Natural killer cell (primary cell): ENCODE data around the gene RAB44. TPM values are rescaled to one million over a fixed set of nuclear protein-coding genes. Genes with fewer than 3 reads are reported as not detected.

ENCODE experiments used
- ATAC-seq, 3 donors: fragments of 150-1000 bp in 2 of 3; fragments of 200-7000 bp in 1 of 3; cut with Tn5 transposase; 1 replicate in 1 of 3; 2 replicates in 2 of 3; pipeline ENCODE4 v1.10.0; 2021; ENCODE audit warnings: mild to moderate bottlenecking in 2 of 3, moderate library complexity in 2 of 3
- DNase-seq, 2 donors: peaks; one replicate each; pipeline versions ENCODE4 v3.0.0 to v3.0.0-alpha.2; 2013 to 2021; ENCODE audit warnings: mixed read lengths in 1 of 2
- H3K27ac ChIP-seq: one replicate; pipeline ENCODE4 v1.5.1; 2013; ENCODE audit warnings: mild to moderate bottlenecking, low read length
- H3K27me3 ChIP-seq: one replicate; pipeline ENCODE4 v1.6.1; 2013; ENCODE audit warnings: low read length; ENCODE audit not compliant: control insufficient read depth, insufficient read depth
- H3K36me3 ChIP-seq: one replicate; pipeline ENCODE4 v1.6.1; 2013; ENCODE audit warnings: low read length; ENCODE audit not compliant: control insufficient read depth, insufficient read depth
- H3K4me1 ChIP-seq: one replicate; pipeline ENCODE4 v1.6.1; 2013; ENCODE audit warnings: low read length; ENCODE audit not compliant: control insufficient read depth, insufficient read depth
- H3K4me3 ChIP-seq: one replicate; pipeline ENCODE4 v1.5.1; 2013; ENCODE audit warnings: low read length
- H3K9me3 ChIP-seq: one replicate; pipeline ENCODE4 v1.6.1; 2013; ENCODE audit warnings: low read length; ENCODE audit not compliant: control insufficient read depth, insufficient read depth
- H3K27ac Mint-ChIP-seq, 2 donors: one replicate each; pipeline ENCODE4 v1.8.0; 2022; ENCODE audit warnings: mild to moderate bottlenecking in 2 of 2, mixed read lengths in 2 of 2, moderate library complexity in 1 of 2
- H3K27me3 Mint-ChIP-seq, 2 donors: one replicate each; pipeline ENCODE4 v1.8.0; 2022; ENCODE audit warnings: low read depth in 2 of 2, mixed read lengths in 2 of 2
- H3K36me3 Mint-ChIP-seq: one replicate; pipeline ENCODE4 v1.8.0; 2022; ENCODE audit warnings: mixed read lengths
- H3K4me1 Mint-ChIP-seq, 2 donors: one replicate each; pipeline ENCODE4 v1.8.0; 2022; ENCODE audit warnings: mixed read lengths in 2 of 2
- H3K4me3 Mint-ChIP-seq: one replicate; pipeline ENCODE4 v1.8.0; 2022; ENCODE audit warnings: mild to moderate bottlenecking, moderate library complexity, mixed read lengths
- H3K9me3 Mint-ChIP-seq, 2 donors: one replicate each; pipeline ENCODE4 v1.8.0; 2022; ENCODE audit warnings: mixed read lengths in 2 of 2
- CTCF ChIP-seq: fragments of 200-600 bp; IDR thresholded peaks from one replicate; pipeline ENCODE4 v1.8.0; 2022; ENCODE audit warnings: antibody characterized with exemption
- WGBS: methylation state at CpG from one replicate; pipeline ENCODE4 v1.1.7; 2013; ENCODE audit warnings: missing lambda C conversion rate; ENCODE audit not compliant: insufficient coverage; 5-methylcytosine and 5-hydroxymethylcytosine counted together
- intact Hi-C: fragments of 100-400 bp; cut with micrococcal nuclease; formaldehyde crosslinking; loops from one replicate; pipeline ENCODE4 v1.14.2; 2022
- total RNA-seq, 4 donors: library from RNA; stranded (reverse); fragments of 120-200 nt in 1 of 4; gene quantifications; one replicate each; pipeline versions ENCODE4 v1.2.3 to v1.2.4, GENCODE V29; 2013 to 2022

Gene RAB44
- total RNA-seq, 3 donors from 2014 or later (not counting 1 experiment from before 2014, with no cell fraction given), result 0.09 to 12.9 (median 0.70) TPM

- TF ChIP-seq CTCF, result no peak
- H3K27ac Mint-ChIP-seq, result no peak overlapping the region
- intact Hi-C loops, result no loop called here
- DNase-seq, result no peak
- Histone ChIP-seq H3K27ac (no peak overlapping the region), H3K9me3 (no peaks in the 10 kb centered on the region), H3K4me3 (no peak overlapping the region), H3K36me3 (no peaks in the 10 kb centered on the region), H3K27me3 (peaks cover 2% of the 10 kb centered on the region), H3K4me1 (peaks cover 30% of the 10 kb centered on the region)
- no peaks in the 10 kb centered on the region for H3K9me3 Mint-ChIP-seq
- no peak for ATAC-seq
- no peak overlapping the region for H3K4me3 Mint-ChIP-seq
- H3K36me3 Mint-ChIP-seq, result no peaks in the 10 kb centered on the region
- H3K4me1 Mint-ChIP-seq, result peaks cover 5 to 48% of the 10 kb centered on the region in 2 donors
- 69% methylated on average over 5 of the region's 5 CpGs for WGBS
- H3K27me3 Mint-ChIP-seq, result peaks cover 0 to 3% of the 10 kb centered on the region in 2 donors
Observed at GRCh38 chr6:36777801-36778200, 80.2 kb downstream of the RAB44 start.

GRCh38 chr6:36779227-36779626 is 81.6 kb downstream of the RAB44 start:
- no peak overlapping the region for H3K4me3 ChIP-seq
- no peaks in the 10 kb centered on the region for H3K36me3 ChIP-seq
- Mint-ChIP-seq H3K9me3 (no peaks in the 10 kb centered on the region), H3K27me3 (peaks cover 0 to 3% of the 10 kb centered on the region in 2 donors), H3K27ac (peak overlapping the region in 1 of 2 donors; percentile 18), H3K36me3 (no peaks in the 10 kb centered on the region), H3K4me3 (no peak overlapping the region), H3K4me1 (peaks cover 5 to 50% of the 10 kb centered on the region in 2 donors)
- TF ChIP-seq CTCF, result no peak
- intact Hi-C loops, result no loop called here
- no peaks in the 10 kb centered on the region for H3K9me3 ChIP-seq
- ATAC-seq, result peak; percentile 68 to 85 (median 77)
- H3K4me1 ChIP-seq, result peaks cover 30% of the 10 kb centered on the region
- H3K27me3 ChIP-seq, result peaks cover 2% of the 10 kb centered on the region
- H3K27ac ChIP-seq, result no peak overlapping the region
- DNase-seq, result peak; percentile 26 to 36
- 27% methylated on average over 5 of the region's 5 CpGs for WGBS

- no peaks in the 10 kb centered on the region for H3K9me3 ChIP-seq
- no peak for DNase-seq
- peaks cover 5 to 46% of the 10 kb centered on the region in 2 donors for H3K4me1 Mint-ChIP-seq
- no peaks in the 10 kb centered on the region for H3K36me3 Mint-ChIP-seq
- H3K27ac ChIP-seq, result no peak overlapping the region
- 51% methylated on average over 10 of the region's 11 CpGs for WGBS
- H3K27me3 Mint-ChIP-seq, result peaks cover 0 to 3% of the 10 kb centered on the region in 2 donors
- no peaks in the 10 kb centered on the region for H3K9me3 Mint-ChIP-seq
- no peak overlapping the region for H3K27ac Mint-ChIP-seq
- intact Hi-C loops, result loop anchor here (10.0 kb wide), 1 partner anchor 166 kb away; no protein-coding TSS in a partner anchor
- H3K27me3 ChIP-seq, result peaks cover 2% of the 10 kb centered on the region
- no peaks in the 10 kb centered on the region for H3K36me3 ChIP-seq
- no peak overlapping the region for H3K4me3 Mint-ChIP-seq
- no peak overlapping the region for H3K4me3 ChIP-seq
- H3K4me1 ChIP-seq, result peaks cover 30% of the 10 kb centered on the region
- no peak for ATAC-seq
- TF ChIP-seq CTCF, result no peak
Observed at GRCh38 chr6:36780442-36781177, 83.0 kb downstream of the RAB44 start.
